HG03175 (cell line): ENCODE measurements around the gene C18orf54.
"Not testable (repeated sequence)": the region's sequence is repeated elsewhere in the genome, so short reads cannot be mapped to it uniquely, and the experiment has no call there.

Experiments used
- ATAC-seq: cut with Tn5 transposase; IDR thresholded peaks from one replicate; pipeline ENCODE4 v1.9.1; 2021; ENCODE audit warnings: mild to moderate bottlenecking, moderate library complexity; ENCODE audit not compliant: unreplicated experiment

The C18orf54 gene

DNA sequence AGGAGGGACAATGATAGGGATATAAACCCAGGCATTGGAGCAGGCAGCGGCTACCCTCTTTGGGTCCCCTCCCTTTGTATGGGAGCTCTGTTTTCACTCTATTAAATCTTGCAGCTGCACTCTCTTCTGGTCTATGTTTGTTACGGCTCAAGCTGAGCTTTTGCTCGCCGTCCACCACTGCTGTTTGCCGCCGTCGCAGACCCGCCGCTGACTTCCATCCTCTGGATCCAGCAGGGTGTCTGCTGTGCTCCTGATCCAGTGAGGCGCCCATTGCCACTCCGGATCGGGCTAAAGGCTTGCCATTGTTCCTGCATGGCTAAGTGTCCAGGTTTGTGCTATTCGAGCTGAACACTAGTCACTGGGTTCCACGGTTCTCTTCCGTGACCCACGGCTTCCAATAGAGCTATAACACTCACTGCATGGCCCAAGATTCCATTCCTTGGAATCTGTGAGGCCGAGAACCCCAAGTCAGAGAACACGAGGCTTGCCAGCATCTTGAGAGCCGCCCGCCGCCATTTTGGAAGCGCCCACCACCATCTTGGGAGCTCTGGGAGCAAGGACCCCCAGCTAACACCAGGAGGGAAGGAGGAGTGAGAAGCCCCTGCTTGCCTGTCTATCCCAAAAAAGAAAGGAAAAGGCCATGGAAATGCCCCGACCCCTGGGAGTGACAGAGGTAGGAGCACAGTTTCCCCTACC is 29.2 kb downstream of the C18orf54 start:
- ATAC-seq = not testable (repeated sequence)

DNA sequence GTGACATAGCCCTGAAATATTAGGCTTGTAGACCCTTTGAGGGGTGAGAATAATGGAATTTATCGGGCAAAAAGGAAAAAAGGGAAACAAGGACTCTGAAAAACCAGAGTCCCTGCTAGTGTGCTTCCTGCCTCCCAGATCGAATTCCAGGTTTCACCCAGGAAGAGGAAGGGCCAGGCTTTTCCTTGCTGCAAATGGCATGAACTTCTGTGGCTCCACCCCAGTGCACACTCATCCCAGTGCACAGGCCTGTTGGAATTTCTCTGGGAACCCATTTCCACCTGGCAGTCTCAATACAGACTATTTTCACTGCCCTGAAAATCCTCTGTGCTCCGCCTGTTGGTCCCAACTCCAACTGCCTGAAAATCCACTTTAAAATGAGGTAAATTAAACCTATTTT is 29.9 kb downstream of the C18orf54 start:
- ATAC-seq = no peak

DNA sequence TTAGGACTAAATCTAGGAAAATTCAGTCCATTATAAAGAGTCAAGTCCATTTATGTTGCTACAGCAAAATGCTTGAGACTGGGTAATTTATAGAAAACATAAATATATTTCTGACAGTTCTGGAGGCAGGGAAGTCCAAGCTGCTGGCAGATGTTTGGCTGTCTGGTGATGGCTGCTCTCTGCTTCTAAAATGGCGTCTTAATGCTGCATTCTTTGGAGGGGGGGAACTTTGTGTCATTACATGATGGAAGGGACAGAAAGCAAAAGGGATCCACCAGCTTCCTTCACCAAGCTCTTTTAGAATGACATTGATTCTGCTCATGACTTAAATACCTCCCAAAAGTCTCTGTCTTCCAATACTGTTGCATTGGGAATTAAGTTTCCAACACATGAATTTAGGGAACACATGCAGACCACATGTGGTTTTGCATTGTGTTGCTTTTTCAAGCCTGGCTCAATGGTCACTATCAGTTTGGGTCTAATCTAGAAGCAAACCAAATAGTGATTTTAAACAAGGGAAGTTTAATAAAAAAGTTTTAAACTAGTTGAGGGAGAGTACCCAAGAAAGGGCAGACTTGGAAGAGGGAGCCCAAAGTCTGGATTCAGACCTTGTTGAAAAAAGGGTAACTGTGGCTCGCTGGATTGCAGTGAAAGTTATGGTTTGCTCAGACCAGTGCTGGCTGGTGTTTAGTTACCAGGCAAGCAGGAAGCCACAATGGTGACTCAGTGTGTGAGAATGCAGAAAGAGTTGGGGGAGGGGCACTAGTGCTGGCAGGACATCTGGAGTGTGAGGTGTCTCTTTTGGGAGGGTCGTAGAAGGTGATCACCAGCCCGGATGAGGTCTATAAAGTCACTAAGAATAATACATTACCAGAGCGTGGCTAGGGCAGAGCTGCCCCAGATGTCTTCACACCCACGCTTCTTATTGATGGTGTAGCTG is 30.8 kb downstream of the C18orf54 start:
- ATAC-seq = peak; percentile 85

DNA sequence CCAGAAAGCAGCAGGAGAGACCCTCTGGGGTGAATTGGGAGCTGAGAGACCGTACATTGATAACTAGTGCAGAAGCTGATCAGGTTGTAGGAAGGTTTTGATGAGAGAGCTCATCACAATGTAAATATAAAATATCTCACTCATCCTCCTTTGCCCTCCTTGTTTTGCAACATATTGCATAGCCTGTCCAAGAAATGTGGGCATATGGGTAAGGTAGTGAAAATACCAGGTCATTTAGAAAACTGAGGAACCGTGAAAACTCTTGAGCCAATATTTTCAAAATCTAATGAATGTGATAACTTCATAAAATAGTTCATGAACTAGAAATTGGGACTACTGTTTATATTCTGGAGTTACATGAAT is 31.4 kb downstream of the C18orf54 start:
- no peak for ATAC-seq

DNA sequence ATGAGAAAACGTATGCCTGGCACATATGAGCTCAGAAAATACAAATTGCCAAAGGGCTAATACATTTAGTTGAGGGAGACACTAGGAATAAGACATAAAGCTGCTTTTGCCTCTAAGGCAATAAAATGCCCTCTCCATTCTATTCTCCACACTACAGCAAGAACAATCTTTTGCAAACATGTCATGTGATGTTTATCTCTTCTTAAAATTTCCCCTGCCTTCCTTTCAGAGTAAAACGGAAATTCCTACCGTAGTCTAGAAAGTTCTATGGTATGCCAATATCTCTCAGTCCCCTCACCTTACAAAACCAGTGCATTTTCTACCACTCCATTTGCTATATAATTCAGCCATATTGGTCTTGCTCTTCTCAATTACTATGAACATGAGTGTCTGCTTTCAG is 33.1 kb downstream of the C18orf54 start:
- no peak for ATAC-seq

DNA sequence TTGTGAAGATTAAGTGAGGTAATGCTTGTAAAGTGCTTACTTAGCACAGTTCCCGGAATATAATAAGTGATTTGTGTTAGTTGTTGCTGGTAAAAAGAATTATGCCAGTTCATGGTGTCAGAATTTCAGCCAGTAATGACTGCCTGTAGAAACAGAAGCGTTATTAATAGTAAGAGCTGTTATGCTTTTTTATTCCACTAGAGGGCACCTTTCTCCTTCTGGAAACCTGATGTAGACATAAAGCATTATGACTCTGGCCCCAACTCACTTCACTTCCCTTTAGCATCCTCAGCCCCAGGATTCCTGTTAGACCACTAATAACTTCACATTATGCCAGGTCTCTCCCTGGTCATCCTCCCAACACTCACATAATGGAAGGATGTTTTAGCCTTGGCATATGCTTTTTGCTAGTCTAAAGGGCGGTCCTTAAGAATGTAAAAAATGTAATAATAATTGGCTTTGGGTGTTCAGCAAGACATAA is 34.9 kb downstream of the C18orf54 start:
- peak; percentile 62 for ATAC-seq

DNA sequence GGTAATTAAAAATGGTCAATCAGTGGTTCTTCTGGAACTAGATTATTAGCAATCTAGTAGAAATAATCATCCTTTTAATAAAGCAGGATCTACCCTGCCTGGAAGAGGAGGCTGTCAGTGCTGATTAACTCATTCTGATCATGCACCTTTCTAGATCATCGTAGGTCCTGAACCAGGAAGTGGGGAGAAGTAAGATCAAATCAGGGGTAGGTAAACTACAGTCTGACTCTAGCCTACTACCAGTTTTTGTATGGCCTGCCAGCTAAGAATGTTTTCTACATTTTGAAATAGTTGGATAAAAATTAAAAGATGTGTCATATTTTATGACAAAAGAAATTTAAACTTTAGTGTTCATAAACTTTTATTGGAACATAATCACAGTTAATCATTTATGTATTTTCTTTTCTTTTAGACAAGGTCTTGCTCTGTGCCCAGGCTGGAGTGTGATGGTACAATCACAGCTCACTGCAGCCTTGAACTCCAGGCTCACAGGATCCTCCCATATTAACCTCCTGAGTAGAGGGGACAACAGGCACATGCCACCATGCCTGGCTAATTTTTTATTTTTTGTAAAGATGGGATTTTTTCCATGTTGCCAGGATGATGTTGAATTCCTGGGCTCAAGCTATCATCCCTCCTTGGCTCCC is 36.1 kb downstream of the C18orf54 start:
- no peak for ATAC-seq

DNA sequence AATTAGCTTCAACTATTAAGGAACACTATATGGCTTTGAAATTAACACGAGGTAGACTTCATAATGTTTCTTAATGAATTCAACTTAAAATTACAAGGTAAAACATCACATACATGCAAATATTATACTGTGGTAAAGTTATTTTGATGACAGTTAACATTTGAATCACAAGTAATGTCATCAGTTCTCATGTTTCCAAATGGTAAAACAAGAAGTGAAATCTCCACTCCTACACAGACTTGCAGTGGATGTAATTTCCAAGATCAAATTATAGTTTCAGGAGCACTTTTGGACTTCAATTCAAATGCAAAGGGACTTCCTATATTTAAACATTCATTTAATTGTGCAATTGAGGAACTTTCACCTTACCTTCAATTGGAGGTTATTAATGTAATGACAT is 39.1 kb downstream of the C18orf54 start:
- no peak for ATAC-seq

DNA sequence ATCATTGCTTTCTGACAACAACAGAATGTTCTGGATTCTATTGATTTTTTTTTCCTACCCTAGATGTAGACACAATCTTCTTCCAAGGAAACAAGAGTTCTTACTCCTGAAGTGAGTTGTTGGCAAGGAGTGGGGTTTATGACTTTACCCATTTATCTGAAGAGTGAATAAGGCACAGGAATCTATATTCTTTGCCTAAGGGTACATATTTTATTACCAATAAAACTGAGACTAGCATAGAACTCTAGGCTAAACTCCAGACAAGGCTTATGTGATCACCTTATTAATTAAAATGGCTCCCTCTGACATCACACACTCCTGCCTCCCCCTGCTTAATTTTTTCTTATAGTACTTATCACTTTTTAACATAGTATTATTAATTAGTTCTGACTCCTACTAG is 47.6 kb downstream of the C18orf54 start:
- ATAC-seq = no peak

DNA sequence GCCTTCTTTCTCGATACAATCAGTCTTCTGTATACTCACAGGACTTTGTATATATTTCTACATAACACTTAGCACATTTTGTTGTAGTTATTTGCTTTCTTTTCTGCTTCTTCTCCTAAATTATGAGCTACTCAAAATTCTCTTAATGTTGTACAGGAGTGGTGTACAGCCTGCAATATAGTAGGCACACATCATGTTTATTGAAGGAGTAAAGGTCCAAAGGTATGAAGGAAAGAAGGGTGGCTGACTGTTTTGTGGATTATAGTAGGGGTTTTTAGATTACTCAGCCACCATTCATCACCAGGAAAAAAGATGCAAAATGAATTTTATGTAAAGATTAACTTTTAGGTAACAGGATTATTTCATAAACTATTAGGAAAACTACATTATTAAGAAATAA is 54.1 kb downstream of the C18orf54 start:
- ATAC-seq = no peak

DNA sequence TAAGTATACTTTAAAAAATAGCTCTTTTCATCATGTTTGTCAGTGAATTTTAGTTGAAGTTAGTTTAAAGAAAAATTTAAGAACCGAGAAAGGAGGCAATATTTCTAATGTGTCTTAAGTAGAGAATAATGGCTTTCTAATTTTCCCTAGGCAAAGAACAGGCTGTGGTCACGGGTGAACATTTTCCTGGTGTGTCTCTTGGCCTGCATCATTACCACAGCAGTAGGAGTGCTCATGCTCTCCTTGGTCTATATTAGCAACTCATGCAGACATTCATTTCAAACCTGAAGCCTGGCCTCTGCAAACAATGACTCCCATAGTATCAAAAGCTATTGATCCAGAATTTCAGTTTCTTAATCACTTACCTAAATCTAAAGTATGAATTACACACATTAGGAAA is 57.4 kb downstream of the C18orf54 start:
- no peak for ATAC-seq

DNA sequence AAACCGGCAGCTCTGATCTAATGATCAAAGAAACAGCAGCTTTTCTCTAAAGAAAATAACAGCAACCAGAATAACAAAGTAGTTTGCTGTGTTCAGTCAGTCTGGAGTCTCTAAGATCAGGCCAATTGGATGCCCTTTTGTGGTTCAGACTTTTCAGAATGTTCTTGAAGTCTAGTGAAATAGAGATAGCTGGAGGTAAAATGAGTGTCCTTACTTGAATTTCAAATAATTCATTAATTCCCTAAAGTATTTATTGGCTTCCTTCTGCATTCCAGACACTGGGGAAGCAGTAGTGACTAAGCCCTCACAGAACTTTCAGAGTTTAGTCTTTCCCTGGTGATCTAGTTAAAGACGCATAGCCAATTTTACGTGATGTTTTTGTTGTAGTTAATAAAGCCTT is 58.7 kb downstream of the C18orf54 start:
- ATAC-seq = no peak

DNA sequence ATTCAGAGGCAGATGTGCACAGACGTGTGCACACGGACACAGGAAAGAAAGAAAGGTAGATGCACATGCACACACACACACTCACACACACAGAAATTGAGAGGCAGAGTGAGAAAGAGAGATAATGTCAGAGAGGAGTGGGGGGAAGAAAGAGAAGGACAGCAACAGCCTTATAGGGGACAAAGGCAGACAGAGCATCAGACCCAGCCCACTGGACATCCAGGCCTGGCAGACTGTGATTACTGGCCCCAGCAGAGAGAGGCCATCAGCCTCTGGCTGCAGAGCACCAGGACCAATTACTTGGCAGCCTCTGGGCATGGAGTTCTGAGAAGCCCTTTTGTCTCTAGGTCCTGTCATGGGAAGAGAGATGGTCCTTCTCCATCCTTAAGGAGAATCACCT is 66.1 kb downstream of the C18orf54 start:
- no peak for ATAC-seq

DNA sequence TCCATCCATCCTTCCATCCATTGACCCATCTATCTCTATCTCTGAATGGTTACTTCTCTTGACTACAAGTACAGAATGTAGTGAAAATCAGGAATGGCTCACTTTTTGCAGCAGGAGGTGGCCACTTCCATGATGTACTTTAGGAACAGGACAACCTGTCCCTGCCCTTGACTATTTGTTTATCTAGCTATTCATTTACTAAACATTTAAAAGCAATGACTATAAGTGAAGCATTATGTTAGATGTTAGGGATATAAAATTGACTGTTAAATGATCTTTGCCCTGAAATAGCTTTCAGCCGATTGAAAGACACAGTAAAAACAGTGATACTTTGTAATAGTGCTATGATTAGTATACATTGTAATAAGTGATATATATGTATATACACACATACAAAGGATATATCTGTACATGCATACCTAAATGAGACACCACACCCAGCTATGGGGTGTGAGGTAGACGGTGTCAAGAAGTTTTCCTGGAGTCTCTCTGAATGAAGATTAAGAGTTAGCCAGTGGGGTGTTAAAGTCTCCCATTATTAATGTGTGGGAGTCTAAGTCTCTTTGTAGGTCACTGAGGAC is 68.5 kb downstream of the C18orf54 start:
- ATAC-seq = no peak
